GDM1 (cell line): ENCODE results near the gene BTBD7.
"Not testable (repeated sequence)": the region's sequence is repeated elsewhere in the genome, so short reads cannot be mapped to it uniquely, and the experiment has no call there.

Source experiments
- DNase-seq: peaks from one replicate; lab custom pipeline; 2025; lab: John Stamatoyannopoulos, UW

BTBD7 gene

DNA sequence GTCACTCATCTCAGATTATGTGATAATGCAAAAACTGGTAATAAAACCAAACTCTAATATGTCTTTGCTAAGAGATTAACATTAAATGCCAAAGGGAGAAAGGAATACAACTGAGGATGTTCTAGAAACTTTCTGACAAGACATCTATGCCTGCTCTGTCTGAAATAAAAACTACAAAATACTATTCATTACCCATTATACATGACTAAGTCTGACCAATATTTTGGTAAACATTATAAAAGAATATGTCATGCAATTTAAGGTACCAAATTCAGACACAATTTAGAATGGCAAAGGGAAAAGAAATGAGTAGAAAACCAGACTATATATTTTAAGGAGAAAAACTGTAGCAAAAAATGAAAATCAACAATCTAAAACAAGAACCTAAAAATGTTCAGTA is 86.3 kb downstream of the BTBD7 start:
- DNase-seq = no peak

DNA sequence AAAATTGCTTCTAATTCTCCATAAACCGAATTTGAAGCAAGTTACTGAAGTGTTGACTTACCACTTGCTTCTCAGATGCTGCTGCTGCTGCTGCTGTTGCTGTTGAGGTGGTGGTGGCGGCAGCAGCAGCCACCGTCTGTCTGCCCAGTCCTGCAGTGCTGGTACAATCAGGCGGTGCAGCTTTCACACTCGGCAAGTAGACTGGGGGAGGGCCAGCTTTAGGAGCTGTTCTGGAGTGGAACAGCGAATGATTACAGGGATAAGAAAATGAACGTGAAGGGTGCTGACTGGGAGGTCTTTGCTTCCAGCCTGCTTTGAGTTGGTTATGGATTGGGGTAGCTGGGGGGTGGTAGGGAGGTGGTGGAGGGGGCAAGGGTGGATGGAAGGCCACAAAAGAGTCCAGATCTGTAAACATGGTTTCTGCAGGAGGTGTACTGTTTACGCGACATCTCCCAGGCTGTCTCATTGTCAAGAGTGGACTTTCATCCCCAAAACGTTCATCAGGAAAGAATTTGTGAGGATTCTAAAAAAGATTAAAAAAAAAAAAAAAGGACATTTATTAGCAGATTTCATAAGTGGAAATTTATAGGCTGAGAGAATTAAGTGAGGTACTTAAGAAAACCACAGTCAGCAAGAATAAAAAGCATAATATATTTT is 86.9 kb downstream of the BTBD7 start:
- no peak for DNase-seq

DNA sequence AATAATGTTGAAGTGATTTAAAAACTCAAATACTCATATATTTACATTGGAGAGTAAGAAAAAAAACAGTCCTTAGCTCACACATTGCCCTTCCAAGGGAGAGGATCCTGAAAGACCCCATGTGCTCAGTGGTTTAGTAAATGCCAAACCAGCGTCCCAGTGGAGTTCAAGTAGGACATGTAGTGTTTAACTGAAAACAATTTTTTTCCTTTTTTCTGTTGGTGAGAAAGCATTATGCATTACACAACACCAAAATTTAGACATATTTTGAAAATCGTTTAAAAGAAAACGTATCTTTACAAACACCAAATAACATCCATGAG is 92.2 kb downstream of the BTBD7 start:
- no peak for DNase-seq

DNA sequence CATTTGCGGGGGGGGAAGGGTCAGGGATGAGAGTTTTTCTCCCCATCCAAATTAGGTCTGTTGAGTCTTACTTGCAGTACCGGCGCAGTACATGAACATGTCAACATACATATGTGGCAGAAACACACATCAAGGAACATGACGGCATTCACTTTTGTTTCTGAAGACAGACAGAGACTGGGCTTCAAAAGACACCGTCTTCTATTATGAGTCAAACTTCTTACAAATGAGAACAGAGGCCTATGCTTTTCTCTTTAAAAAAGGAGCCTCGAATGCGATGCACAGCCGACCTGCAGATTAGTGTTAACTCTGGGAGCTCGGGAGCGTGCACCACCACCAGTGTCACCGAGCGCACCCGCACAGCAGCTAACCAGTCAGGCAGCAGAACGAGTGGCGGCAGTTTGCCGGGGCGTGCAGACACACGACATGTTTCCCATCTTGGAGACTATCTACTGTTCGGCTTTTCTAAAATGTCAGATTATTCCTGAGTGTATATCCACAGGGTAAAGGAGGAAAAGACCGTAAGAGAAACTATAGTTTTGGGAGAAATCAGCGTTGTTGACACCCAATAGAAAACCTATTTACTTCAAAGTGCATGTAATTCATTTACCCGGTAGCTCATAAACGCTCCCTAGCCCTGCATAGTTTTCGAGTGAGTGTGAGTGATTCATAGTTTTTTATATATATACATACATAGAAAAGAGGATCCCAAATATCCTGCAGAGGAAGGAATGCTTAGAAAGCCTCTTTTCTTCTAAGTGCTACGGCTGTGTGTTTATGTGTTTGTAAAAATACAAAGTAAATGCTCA is 92.8 kb downstream of the BTBD7 start:
- DNase-seq = no peak

DNA sequence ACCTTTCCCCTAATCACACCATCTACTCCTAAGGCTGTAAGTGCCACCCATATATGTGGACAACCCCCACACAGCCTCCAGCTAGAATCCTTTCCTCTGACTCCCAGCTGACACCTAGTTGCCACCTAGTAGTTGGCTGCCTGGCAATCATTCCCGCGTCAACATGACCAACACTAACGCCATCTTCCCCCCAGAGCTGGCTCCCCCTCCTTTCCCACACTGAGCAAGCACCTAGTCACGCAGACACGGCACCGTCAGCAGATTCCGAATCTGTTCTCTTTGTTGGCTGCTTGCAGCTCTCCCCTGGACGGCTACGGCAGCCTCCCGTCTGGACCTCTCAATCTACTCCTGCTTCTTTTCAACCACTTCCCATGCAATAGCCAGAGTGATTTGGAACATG is 98.0 kb downstream of the BTBD7 start:
- no peak for DNase-seq

DNA sequence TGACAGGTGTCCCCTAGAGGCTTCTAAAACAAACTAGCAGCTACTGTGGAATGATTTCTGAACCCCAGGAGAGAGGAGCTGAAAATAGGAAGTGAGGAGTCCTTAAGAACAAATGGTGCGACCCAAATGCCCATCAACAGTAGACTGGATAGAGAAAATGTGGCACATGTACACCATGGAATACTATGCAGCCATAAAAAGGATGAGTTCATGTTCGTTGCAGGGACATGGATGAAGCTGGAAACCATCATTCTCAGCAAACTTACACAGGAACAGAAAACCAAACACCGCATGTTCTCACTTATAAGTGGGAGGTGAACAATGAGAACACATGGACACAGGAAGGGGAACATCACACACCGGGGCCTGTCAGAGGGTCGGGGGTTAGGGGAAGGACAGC is 99.8 kb downstream of the BTBD7 start:
- not testable (repeated sequence) for DNase-seq

DNA sequence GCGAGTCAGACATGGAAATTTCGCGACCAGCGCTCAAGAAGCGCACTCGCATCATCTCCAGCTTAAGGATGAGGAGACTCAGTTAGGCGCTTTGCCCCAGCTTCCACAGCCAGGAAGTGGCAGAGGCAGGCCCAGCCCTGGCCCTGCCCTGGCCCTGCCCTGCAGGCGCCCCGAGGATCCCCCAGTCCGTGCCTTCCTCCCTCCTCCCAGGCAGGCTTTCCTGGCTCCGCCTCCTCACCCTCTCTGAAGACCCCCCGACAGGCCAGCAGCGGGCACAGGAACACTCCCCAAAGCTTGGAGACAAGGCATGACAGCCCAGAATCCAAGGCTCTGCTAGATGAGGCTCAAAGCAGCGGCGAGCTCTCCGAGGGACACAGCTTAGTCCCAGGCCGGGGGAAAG is 100.7 kb downstream of the BTBD7 start:
- DNase-seq = no peak

DNA sequence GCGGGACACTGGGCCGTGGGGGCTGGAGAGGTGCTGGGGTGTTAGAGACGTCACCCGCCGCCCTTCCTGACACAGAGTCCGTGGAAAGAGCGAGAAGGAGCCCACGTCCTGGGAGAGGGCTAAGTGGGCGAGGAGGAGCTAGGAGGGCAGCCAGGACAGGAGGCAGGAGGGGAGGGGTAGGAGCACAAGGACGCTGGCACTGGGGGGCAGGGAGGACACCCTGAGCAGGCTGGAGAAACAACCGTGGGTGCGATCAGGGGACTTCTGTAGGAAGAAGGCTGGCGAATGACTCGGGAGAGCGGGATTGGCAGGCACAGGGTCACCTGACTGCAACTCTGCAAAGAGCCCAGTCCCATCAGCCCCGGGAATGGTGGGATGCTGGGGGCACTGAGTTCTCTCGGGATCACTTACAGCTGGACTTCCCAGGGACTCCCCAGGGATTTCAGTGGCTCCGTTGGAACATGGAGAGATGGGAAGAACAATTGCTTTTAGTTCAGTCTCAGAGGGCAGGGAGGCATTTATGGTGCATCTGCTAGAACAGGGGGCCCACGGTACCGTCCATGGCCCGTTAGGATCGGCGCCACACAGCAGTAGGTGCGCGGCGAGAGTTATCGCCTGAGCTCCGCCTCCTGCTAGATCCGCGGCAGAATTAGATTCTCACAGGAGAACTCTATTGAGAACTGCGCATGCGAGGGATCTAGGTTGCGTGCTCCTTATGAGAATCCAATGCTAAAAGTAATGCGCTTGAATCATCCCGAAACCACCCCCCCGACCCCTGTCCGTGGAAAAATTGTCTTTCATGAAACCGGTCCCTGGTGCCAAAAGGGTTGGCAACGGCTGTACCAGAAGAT is 101.5 kb downstream of the BTBD7 start:
- DNase-seq = no peak

DNA sequence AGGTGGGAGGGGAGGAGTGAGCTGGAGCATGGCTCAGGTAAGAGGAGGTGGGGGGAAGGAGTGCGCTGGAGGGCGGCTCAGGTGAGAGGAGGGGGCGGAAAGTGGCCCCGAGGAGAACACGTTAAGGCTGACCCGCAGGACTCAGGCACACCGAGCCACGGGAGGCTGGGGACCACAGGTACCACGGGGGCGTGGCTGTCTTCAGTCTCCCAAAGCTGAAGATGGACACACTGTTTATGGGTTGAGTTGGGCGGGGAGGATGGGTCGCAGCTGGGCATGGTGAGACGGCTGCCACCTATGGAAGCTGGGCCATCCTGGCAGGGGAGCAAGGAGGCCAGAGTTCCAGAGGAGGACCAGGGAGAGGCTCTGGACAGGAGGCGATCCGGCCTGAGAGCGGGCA is 102.3 kb downstream of the BTBD7 start:
- DNase-seq = no peak

DNA sequence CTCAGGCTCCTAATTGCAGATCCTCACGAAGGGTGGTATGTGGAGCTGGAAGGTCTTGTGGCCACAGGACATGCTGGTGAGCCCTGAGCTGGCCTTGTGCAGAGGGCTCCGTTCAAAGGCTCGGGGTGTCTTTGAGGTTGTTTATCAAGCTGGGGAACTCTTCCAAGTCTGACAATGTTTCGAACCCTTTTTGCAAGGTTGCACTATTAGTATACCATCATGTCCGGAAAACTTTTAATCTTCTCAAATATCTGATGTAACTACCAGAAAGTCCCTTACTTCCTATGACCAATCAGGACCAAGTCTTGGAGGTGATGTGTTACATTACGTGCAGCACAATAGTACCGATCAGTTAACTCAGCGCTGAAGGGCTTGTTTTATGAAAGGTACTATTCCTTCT is 104.3 kb downstream of the BTBD7 start:
- DNase-seq = no peak

DNA sequence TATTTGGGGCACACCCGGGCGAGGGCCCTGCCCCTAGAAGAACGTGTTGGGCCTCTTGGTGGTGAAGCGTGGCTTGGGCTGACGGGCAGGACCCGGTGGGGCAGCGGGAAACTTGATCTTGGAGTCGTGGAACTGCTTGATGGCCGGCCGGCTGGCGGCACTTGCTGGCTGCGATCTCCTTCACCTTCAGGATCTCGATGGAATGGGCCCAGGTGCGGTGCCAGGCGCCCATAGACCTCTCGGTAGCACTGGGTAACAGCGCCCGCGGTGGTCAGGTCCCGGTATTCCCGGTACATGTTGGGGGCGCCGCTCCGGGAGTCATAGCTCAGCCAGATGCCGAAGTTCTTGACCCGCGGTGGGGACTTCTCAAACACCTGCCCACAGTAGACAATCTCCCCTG is 109.3 kb downstream of the BTBD7 start:
- no peak for DNase-seq

DNA sequence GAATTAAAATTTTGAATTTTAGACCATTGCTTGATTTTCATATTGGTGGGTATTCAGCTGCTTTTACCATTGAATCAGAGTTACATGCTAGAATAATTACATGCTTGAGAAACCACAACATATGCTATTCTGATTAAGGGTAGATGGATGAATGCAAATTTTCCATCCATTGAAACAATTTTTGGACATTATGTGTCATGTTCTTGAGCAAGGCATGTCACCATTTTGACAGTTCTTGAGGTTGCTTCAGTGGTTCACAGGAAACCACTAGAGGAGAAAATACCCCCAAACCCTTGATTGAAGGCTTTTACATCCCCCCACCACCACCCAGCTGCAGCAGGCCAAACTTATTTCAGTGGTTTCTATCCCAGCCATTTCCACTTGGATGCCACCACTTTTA is 112.3 kb downstream of the BTBD7 start:
- DNase-seq = no peak

DNA sequence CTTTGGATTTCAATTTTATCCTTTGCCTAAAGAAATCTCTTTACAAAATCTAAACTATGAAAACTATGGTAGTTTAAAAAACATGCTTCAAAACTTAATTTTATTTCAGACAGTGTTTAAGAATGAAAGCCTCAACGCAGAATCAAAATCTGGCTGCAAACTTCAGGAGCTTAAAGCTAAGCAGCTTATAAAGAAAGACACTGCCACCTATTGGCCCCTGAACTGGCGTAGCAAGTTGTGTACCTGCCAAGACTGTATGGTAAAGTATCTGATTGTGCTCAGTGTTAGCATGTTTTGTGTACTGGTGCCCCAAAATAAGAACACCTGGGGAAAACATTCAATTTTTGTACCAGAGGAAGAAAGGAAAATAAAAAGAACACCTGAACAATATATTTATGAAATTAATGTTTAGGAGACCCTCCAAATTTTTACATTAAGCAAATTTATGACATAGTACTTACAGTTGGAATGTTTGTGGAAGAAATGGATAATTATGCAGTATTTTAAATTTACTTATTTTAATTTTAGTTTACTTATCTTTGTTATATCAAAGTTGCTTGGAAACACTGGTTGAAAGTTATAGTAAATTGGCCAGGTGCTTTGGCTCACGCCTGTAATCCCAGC is 113.6 kb downstream of the BTBD7 start:
- peak; percentile 2 for DNase-seq

DNA sequence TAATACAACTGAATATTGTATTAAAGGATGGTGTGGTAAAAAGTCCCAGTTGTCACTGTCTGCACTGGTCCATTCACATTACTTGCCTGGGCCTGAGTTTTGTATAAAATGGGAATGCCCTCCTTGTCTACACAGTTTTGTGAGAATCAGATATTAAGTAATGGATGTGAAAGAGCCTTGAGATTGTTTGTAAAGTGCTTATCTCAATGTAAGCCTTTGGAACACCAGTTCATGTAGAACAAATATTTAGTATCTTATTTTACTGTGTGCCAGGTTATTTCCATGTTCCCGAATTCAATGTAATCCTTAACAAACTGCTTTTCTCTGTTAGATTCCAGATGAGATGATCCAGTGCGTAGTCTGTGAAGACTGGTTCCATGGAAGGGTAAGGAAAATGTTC is 118.2 kb downstream of the BTBD7 start:
- DNase-seq = no peak

DNA sequence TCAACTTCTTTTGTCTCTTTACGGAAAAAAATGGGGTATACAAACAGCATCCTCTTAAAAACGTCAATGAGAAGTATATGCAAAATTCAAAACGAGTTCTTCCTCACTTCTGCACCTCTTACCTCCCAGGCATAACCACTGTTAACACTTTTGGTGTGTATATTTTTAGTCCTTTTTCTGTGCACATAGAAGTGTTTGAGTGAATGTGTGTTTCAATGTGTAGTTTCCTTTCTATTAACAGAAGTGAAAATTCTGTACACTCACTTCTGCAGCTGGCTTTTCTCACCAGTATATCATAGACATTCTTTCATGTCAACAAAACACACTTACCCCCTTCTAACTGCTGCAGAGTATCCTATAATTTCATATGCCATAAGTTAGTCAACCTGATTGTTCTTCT is 120.4 kb downstream of the BTBD7 start:
- DNase-seq = no peak

DNA sequence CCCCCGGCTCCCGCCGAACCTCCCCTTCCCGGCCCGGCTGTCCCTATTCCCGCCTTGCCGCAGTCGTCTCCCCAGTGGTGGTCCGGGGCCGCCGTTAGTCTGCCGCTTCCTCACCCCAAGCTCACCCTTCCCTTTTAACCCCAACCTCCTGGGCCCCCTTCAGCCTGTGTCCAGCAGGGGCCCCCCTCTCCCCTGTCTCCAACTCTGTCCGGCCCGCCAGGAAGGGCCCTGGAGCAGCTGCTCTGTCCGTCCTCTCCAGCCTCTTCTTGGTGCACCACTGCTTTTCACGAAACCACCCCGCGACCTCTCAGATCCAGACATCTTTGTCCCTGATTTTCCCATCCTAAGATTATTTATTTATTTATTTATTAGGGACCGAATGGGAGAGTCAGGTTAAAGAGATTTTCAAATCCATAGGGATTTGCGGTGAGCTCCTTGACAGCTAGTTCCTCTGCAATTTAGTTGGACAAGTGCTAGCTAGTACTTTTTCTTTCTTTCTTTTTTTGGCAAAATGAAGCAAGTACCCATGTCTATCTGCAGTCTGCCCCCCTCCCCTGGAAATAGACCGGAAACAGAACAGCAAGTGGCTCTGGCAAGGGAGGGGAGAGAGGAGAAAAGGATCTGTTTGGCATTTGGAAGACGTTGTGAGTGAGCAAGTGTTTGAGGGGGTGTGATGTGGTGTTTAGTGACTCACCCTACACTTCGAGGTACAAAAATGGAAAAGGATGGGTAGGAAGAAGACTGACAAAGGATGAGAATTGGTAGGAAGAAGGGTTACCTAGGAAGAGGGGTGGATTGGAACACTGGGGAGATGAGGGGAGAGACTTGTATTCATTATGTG is 125.1 kb downstream of the BTBD7 start:
- no peak for DNase-seq

DNA sequence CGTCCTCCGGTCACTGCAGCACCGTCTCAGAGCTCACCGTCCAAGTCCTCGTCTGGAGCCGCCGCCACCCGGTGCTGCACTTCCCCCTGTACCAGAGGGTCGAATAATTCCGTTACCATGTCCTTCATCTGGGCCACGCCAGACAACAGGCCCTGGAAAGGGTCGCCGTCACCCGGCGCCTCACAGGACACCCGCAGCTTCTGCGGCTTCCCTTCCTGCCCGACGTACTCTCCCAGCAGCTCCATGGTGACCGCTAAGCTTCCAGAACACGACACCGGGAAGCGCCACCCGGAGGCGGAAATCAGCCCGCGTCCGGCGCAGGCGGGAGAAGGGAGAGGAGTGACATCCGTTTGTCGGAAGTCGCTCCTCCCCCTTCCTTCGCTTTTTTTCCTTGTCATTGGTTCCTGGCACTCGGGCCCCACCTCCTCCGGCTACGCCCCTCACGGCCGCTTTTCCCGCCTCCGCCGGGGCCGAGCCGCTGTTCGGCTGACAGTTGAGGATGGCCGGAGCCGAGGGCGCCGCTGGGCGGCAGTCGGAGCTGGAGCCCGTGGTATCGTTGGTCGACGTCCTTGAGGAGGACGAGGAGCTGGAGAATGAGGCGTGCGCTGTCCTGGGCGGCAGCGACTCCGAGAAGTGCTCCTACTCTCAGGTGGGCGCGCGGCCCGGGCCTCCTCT is 125.9 kb downstream of the BTBD7 start, which contains the start of the genes GON7 and UBR7:
TSS of gene GON7 (minus strand) at position 273 of the 675 bp plus-strand sequence. CDS start at position 245, 28 bp downstream.
TSS of gene UBR7 (plus strand) at position 464 of the 675 bp plus-strand sequence. CDS start at position 500, 36 bp downstream.
- peak; percentile 93 for DNase-seq

DNA sequence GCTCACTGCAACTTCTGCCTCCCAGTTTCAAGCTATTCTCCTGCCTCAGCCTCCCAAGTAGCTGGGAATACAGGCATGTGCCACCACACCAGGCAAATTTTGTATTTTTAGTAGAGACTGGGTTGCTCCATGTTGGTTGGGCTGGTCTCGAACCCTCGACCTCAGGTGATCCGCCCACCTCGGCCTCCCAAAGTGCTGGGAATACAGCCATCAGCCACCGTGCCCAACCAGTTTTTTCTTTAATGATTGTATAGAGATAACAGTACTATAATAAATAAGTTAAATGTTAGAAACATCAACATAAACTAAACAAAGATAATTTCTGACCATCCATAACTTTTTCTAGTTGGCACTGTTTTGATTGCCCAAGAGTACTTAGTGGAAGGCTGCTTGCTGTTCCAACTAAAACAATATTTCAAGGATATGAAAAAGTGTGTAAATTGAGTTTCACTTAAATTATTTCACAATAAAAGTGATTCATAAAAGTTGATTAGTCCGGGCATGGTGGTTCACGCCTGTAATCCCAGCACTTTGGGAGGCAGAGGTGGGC is 131.6 kb downstream of the BTBD7 start:
- no peak for DNase-seq

DNA sequence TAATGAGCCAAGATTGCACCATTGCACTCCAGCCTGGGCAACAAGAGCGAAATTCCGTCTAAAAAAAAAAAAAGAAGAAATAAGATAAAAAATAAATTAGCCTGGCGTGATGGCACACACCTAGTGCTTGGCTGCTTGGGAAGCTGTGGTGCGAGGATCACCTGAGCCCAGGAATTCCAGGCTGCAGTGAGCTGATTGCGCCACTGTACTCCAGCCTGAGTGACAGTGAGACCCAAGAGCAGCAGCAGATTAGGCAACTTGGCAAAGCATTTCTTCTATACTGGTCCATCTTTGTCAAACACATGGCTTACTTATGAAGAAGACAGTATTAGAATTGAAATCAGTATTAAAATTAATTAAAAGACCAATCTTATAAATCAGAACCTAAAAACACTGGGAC is 132.3 kb downstream of the BTBD7 start:
- no peak for DNase-seq

DNA sequence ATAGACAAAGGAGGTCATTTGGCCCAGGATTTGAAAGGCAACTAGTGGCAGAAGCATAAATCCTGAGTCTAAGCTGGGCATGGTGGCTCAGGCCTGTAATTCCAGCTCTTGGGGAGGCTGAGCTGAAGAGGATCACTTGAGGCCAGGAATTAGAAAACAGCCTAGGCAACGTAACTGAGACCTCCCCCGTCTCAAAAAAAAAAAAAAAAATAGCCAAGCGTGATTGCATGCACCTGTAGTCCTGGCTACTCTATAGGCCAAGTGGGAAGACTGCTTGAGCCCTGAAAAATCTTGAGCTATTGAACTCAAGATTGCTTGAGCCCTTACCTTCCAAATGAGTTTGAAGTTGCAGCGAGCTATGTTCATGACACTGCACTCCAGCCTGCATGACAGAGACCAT is 133.8 kb downstream of the BTBD7 start:
- DNase-seq = no peak
